ENCODE measurements around the gene CCDC141. TPM values are rescaled to one million over a fixed set of nuclear protein-coding genes. Genes with fewer than 3 reads are reported as not detected.
A peak's percentile ranks its signal among the peaks of the same experiment; 100 is the strongest.

The CCDC141 gene
- polyA plus RNA-seq, 1 donor, result 0.30 TPM

GRCh38 chr2:178870703-178871102 is 179.2 kb downstream of the CCDC141 start:
- no peak for DNase-seq

GRCh38 chr2:178865999-178866398 is 183.9 kb downstream of the CCDC141 start:
- DNase-seq, result no peak

GRCh38 chr2:178865146-178865936 is 184.6 kb downstream of the CCDC141 start:
- peak; percentile 20 for DNase-seq

- DNase-seq, result no peak
Observed at GRCh38 chr2:178863856-178864620, 185.9 kb downstream of the CCDC141 start.

- DNase-seq, result no peak
Observed at GRCh38 chr2:178863130-178863855, 186.6 kb downstream of the CCDC141 start.

- no peak for DNase-seq
Observed at GRCh38 chr2:178860551-178860950, 189.4 kb downstream of the CCDC141 start.

- no peak for DNase-seq
Observed at GRCh38 chr2:178859730-178860129, 190.2 kb downstream of the CCDC141 start.

- DNase-seq, result no peak
Observed at GRCh38 chr2:178858896-178859625, 190.9 kb downstream of the CCDC141 start.

- DNase-seq, result no peak
Observed at GRCh38 chr2:178855151-178855550, 194.8 kb downstream of the CCDC141 start.

- DNase-seq, result no peak
Observed at GRCh38 chr2:178848335-178848734, 201.6 kb downstream of the CCDC141 start.

- no peak for DNase-seq
Observed at GRCh38 chr2:178846458-178846802, 203.5 kb downstream of the CCDC141 start.

- no peak for DNase-seq
Observed at GRCh38 chr2:178845566-178846457, 204.1 kb downstream of the CCDC141 start.

GRCh38 chr2:178844701-178845100 is 205.2 kb downstream of the CCDC141 start:
- no peak for DNase-seq

- no peak for DNase-seq
Observed at GRCh38 chr2:178844269-178844668, 205.7 kb downstream of the CCDC141 start.

- DNase-seq, result no peak
Observed at GRCh38 chr2:178843697-178844096, 206.2 kb downstream of the CCDC141 start.

GRCh38 chr2:178836807-178837206 is 213.1 kb downstream of the CCDC141 start:
- DNase-seq, result no peak

GRCh38 chr2:178834086-178834485 is 215.9 kb downstream of the CCDC141 start:
- DNase-seq, result no peak

GRCh38 chr2:178833382-178833781 is 216.6 kb downstream of the CCDC141 start:
- DNase-seq, result no peak

- DNase-seq, result no peak
Observed at GRCh38 chr2:178830451-178830850, 219.5 kb downstream of the CCDC141 start.

- no peak for DNase-seq
Observed at GRCh38 chr2:178829981-178830380, 220.0 kb downstream of the CCDC141 start.

All from left kidney (tissue), 2 donors.